Glutamatergic neuron (in vitro differentiated cells): ENCODE data around the gene BARX2. TPM values are rescaled to one million over a fixed set of nuclear protein-coding genes. Genes with fewer than 3 reads are reported as not detected.

ENCODE experiments used
- DNase-seq: peaks from one replicate; pipeline ENCODE4 v3.0.0; 2022
- H3K27ac Mint-ChIP-seq: one replicate; pipeline ENCODE4 v1.8.0; 2020; ENCODE audit warnings: mild to moderate bottlenecking, mixed read lengths, inconsistent platforms; ENCODE audit not compliant: unreplicated experiment
- H3K27me3 Mint-ChIP-seq: one replicate; pipeline ENCODE4 v1.8.0; 2020; ENCODE audit warnings: mild to moderate bottlenecking, moderate library complexity, mixed read lengths, inconsistent platforms; ENCODE audit not compliant: unreplicated experiment
- H3K36me3 Mint-ChIP-seq: one replicate; pipeline ENCODE4 v1.8.0; 2020; ENCODE audit warnings: mild to moderate bottlenecking, mixed read lengths, inconsistent platforms; ENCODE audit not compliant: unreplicated experiment
- H3K4me1 Mint-ChIP-seq: one replicate; pipeline ENCODE4 v1.8.0; 2020; ENCODE audit warnings: mild to moderate bottlenecking, low read depth, mixed read lengths, inconsistent platforms; ENCODE audit not compliant: unreplicated experiment
- H3K4me3 Mint-ChIP-seq: one replicate; pipeline ENCODE4 v1.8.0; 2020; ENCODE audit warnings: mild to moderate bottlenecking, mixed read lengths, inconsistent platforms; ENCODE audit not compliant: unreplicated experiment
- H3K9me3 Mint-ChIP-seq: one replicate; pipeline ENCODE4 v1.8.0; 2020; ENCODE audit warnings: mild to moderate bottlenecking, moderate library complexity, mixed read lengths, inconsistent platforms; ENCODE audit not compliant: unreplicated experiment
- total RNA-seq: library from RNA; stranded (reverse); fragmentation: NEBNext Ultra II Directional; extraction: Animal tissue kit (Norgen Biotek cat#: 25700); gene quantifications from one replicate; pipeline ENCODE4 v1.2.1, GENCODE V29; 2021; ENCODE audit not compliant: unreplicated experiment
- TF ChIP-seq, protein P1 (sequence below): fragments of 200-600 bp; sonication (generic); IDR thresholded peaks from one replicate; pipeline ENCODE4 v1.5.0; 2021; ENCODE audit not compliant: partially characterized antibody, unreplicated experiment

Gene BARX2
- total RNA-seq, 1 donor from 2014 or later, result not detected

DNA sequence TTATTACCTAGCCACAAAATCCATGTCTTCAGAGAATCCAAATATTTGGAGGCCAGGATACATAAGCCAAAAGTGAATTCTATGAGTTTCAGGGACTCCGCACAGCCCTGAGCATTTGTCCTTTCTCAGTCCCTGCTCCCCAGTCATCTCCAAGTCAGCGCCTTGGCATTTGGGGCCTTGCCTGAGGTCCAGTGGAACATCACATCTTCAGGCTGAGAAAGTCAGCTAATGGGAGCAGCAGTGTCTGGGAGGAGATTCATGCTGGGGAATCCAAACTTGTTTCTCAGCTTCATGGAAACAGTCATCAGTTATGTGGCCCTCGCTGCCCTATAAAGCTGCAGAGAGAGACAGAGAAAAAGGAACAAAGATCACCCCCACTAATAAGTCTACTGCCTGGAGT, 70.9 kb downstream of the BARX2 start:
- peaks cover 7% of the 10 kb centered on the region for H3K36me3 Mint-ChIP-seq
- peaks cover 2% of the 10 kb centered on the region for H3K9me3 Mint-ChIP-seq
- no peak overlapping the region for H3K4me3 Mint-ChIP-seq
- H3K4me1 Mint-ChIP-seq, result no peaks in the 10 kb centered on the region
- no peak for DNase-seq
- peaks cover 3% of the 10 kb centered on the region for H3K27me3 Mint-ChIP-seq
- TF ChIP-seq, protein P1, sequence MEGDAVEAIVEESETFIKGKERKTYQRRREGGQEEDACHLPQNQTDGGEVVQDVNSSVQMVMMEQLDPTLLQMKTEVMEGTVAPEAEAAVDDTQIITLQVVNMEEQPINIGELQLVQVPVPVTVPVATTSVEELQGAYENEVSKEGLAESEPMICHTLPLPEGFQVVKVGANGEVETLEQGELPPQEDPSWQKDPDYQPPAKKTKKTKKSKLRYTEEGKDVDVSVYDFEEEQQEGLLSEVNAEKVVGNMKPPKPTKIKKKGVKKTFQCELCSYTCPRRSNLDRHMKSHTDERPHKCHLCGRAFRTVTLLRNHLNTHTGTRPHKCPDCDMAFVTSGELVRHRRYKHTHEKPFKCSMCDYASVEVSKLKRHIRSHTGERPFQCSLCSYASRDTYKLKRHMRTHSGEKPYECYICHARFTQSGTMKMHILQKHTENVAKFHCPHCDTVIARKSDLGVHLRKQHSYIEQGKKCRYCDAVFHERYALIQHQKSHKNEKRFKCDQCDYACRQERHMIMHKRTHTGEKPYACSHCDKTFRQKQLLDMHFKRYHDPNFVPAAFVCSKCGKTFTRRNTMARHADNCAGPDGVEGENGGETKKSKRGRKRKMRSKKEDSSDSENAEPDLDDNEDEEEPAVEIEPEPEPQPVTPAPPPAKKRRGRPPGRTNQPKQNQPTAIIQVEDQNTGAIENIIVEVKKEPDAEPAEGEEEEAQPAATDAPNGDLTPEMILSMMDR, result no peak
- no peak overlapping the region for H3K27ac Mint-ChIP-seq

DNA sequence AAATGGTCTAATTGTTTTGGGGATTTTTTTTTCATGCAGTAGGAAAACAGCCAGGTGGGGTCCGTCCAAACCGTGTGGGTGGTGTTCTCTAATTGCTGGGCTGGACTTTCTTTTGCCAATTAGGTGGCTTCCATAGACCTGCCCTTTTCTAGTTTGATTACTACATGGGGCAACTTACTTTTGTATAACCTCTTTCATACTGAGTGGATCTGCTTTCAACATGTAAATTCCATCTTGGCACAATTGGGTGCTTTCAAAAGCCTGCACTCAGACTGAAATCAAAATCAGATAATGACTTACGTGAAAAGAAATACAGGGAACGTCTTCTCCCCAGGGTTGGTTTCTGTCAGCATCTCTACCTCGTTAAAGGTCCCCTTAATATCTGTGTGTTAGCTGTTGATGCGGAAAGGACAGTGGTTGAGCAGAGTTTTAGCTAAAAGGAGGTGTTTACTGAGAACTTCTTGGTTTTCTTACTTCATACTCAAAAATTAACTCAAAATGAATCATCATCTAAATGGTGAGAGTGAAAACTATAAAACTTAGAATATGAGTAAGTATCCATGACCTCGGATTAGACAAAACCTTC, 72.1 kb downstream of the BARX2 start:
- H3K4me3 Mint-ChIP-seq, result no peak overlapping the region
- H3K9me3 Mint-ChIP-seq, result no peaks in the 10 kb centered on the region
- peaks cover 7% of the 10 kb centered on the region for H3K36me3 Mint-ChIP-seq
- no peaks in the 10 kb centered on the region for H3K27me3 Mint-ChIP-seq
- H3K4me1 Mint-ChIP-seq, result no peaks in the 10 kb centered on the region
- TF ChIP-seq, protein P1, result no peak
- no peak overlapping the region for H3K27ac Mint-ChIP-seq
- DNase-seq, result no peak

DNA sequence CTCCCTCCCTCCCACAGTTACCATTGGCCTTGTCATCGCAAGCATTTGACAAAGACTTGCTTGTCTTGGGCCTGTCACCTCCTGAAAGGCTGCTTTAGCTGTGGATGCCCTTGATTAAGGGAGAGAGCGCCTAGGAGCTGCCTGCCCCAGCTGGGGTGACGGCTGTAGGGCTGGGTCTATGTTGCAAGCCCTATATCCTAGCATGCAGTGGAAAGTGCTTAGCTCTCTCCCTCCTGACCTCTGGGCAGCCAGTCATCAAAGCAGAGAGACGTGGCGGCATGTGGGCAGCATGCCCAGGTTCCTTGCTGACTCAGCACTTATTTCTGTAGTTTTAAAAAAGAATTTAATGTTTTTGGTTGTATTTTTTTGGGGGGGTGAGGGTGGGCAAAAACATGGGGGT, 75.9 kb downstream of the BARX2 start:
- Mint-ChIP-seq H3K4me3 (no peak overlapping the region), H3K36me3 (peaks cover 11% of the 10 kb centered on the region), H3K4me1 (no peaks in the 10 kb centered on the region), H3K27me3 (peaks cover 3% of the 10 kb centered on the region), H3K27ac (no peak overlapping the region), H3K9me3 (no peaks in the 10 kb centered on the region)
- TF ChIP-seq, protein P1, result no peak
- DNase-seq, result no peak

DNA sequence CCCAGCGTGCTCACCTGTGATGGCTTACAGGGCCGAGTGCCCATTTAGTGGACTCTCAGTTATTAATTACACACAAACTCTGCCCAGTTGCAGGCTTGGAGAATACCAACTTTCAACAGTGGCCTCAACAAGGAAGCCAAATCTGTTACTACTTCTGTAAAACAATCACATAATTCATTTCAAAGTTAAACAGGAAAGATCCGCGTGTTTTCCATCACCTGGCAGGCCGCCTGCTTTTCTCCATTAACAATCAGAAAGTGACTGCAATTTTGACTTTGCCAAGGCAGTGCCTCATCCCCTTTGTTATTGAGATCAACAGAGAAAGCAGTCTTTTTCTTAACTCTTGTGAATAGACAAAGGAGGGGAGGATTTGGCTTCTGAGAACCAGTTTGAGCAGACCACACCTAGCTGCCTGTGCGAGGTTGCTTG, 77.7 kb downstream of the BARX2 start:
- Mint-ChIP-seq H3K27ac (no peak overlapping the region), H3K36me3 (peaks cover 8% of the 10 kb centered on the region), H3K4me3 (no peak overlapping the region), H3K27me3 (peaks cover 3% of the 10 kb centered on the region), H3K4me1 (no peaks in the 10 kb centered on the region), H3K9me3 (no peaks in the 10 kb centered on the region)
- TF ChIP-seq, protein P1, result no peak
- DNase-seq, result no peak

DNA sequence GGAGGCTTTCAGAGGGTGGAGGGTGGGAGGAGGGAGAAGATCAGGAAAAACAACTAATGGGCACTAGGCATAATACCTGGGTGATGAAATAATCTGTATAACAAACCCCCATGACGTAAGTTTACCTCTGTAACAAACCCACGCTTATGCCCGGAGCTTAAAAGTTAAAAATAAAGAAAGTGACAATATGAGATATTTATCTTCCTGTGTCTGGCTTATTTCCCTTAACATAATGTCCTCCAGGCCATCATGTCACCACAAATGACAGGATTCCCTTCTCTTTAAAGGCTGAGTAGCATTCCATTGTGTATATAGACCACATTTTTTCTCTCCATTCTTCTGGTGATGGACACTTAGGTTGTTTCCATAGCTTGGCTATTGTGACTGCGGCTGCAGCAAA, 79.5 kb downstream of the BARX2 start:
- Mint-ChIP-seq H3K36me3 (peaks cover 8% of the 10 kb centered on the region), H3K9me3 (no peaks in the 10 kb centered on the region), H3K4me1 (no peaks in the 10 kb centered on the region), H3K27me3 (peaks cover 3% of the 10 kb centered on the region), H3K4me3 (no peak overlapping the region), H3K27ac (no peak overlapping the region)
- TF ChIP-seq, protein P1, result no peak
- no peak for DNase-seq
